SU-DHL-6 (cell line): Measurements from ENCODE around the gene PNP.

ENCODE experiments used
- H2AFZ ChIP-seq: fragments of 200-600 bp; sonication (generic); 2 replicates; pipeline ENCODE4 v1.6.1; 2014; ENCODE audit warnings: low read depth, mild to moderate bottlenecking, moderate library complexity, mixed read lengths, antibody characterized with exemption, low read length; ENCODE audit not compliant: severe bottlenecking
- H3F3A ChIP-seq: fragments of 200-600 bp; shearing (Covaris generic); 2 replicates; pipeline ENCODE4 v1.6.0; 2016; ENCODE audit warnings: antibody characterized with exemption, mild to moderate bottlenecking; ENCODE audit not compliant: insufficient read depth
- H3K27ac ChIP-seq: fragments of 200-600 bp; sonication (generic); 2 replicates; pipeline ENCODE4 v1.5.1; 2016; ENCODE audit warnings: low read depth, mild to moderate bottlenecking, low read length, moderate library complexity, mixed read lengths
- H3K27me3 ChIP-seq: fragments of 200-600 bp; sonication (generic), shearing (Covaris generic); 2 replicates; pipeline ENCODE4 v1.6.0; 2014; ENCODE audit warnings: mild to moderate bottlenecking, low read length
- H3K36me3 ChIP-seq: fragments of 200-600 bp; sonication (generic); 2 replicates; pipeline ENCODE4 v1.6.1; 2014; ENCODE audit warnings: mild to moderate bottlenecking, low read length, mixed read lengths
- H3K4me2 ChIP-seq: fragments of 300-600, 200-600 bp; shearing (Covaris generic), sonication (generic); 2 replicates; pipeline ENCODE4 v1.6.0; 2014; ENCODE audit warnings: low read length, low read depth, mild to moderate bottlenecking; ENCODE audit not compliant: poor library complexity, severe bottlenecking
- H3K4me3 ChIP-seq: fragments of 200-600 bp; sonication (generic); 2 replicates; pipeline ENCODE4 v1.5.1; 2014; ENCODE audit warnings: antibody characterized with exemption, low read length, mild to moderate bottlenecking, mixed read lengths; ENCODE audit not compliant: insufficient read depth, poor library complexity, severe bottlenecking
- H3K79me2 ChIP-seq: fragments of 200-600 bp; sonication (generic); 2 replicates; pipeline ENCODE4 v1.6.1; 2014; ENCODE audit warnings: mild to moderate bottlenecking, low read length, moderate library complexity; ENCODE audit not compliant: insufficient read depth
- H3K9ac ChIP-seq: fragments of 200-600 bp; sonication (generic); 2 replicates; pipeline ENCODE4 v1.7.0; 2014; ENCODE audit warnings: mild to moderate bottlenecking, low read length
- H3K9me2 ChIP-seq: fragments of 200-600 bp; sonication (generic); replicated peaks from 2 replicates; pipeline ENCODE4 v1.6.1; 2014; ENCODE audit warnings: low read length; ENCODE audit not compliant: insufficient read depth
- H3K9me3 ChIP-seq: fragments of 200-600 bp; sonication (generic); 2 replicates; pipeline ENCODE4 v1.6.1; 2014; ENCODE audit warnings: low read length, mixed read lengths; ENCODE audit not compliant: insufficient read depth
- H4K20me1 ChIP-seq: fragments of 200-600 bp; sonication (generic); 2 replicates; pipeline ENCODE4 v1.6.1; 2014; ENCODE audit warnings: low read depth, mild to moderate bottlenecking, antibody characterized with exemption, low read length, moderate library complexity, mixed read lengths
- EZH2phosphoT487 ChIP-seq: fragments of 200-600 bp; sonication (generic), shearing (Covaris generic); conservative IDR thresholded peaks from 2 replicates; pipeline ENCODE4 v1.6.1; 2018; ENCODE audit warnings: mild to moderate bottlenecking, antibody characterized with exemption, low read length, moderate library complexity, mixed read lengths
- TF ChIP-seq, protein P1 (sequence below): fragments of 200-600 bp; sonication (generic); IDR thresholded peaks from one replicate; pipeline ENCODE4 v1.5.1; 2017; ENCODE audit warnings: antibody characterized with exemption, mild to moderate bottlenecking, low read length, moderate library complexity; ENCODE audit not compliant: insufficient read depth, poor library complexity, severe bottlenecking

PNP gene

DNA sequence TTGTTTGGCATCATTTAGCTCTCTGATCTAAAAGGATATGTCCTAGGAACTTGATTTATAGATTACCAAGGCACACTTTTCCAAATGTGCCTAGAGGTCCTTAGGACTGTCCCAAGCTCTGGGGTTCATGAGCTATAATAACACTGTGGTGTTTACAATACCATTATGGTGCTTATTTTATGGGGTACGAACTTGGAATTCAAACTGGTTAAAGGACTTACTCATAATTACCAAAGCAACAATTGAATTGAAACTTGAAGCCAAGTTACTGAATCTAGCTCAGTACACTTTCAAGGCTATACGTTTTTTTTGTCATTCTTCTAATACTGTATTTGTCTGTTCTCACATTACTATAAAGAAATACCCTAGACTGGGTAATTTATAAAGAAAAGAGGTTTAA lies 46.3 kb upstream of the PNP start:
- H3K79me2 ChIP-seq = no peaks in the 10 kb centered on the region
- H3K9me2 ChIP-seq = no peaks in the 10 kb centered on the region
- no peak overlapping the region for H3K4me3 ChIP-seq
- no peaks in the 10 kb centered on the region for H3K27me3 ChIP-seq
- H3K27ac ChIP-seq = no peak overlapping the region
- H3K36me3 ChIP-seq = no peaks in the 10 kb centered on the region
- H3F3A ChIP-seq = no peaks in the 10 kb centered on the region
- H3K9ac ChIP-seq = no peak overlapping the region
- H2AFZ ChIP-seq = no peak overlapping the region
- TF ChIP-seq EZH2phosphoT487 = no peak
- TF ChIP-seq, protein P1, sequence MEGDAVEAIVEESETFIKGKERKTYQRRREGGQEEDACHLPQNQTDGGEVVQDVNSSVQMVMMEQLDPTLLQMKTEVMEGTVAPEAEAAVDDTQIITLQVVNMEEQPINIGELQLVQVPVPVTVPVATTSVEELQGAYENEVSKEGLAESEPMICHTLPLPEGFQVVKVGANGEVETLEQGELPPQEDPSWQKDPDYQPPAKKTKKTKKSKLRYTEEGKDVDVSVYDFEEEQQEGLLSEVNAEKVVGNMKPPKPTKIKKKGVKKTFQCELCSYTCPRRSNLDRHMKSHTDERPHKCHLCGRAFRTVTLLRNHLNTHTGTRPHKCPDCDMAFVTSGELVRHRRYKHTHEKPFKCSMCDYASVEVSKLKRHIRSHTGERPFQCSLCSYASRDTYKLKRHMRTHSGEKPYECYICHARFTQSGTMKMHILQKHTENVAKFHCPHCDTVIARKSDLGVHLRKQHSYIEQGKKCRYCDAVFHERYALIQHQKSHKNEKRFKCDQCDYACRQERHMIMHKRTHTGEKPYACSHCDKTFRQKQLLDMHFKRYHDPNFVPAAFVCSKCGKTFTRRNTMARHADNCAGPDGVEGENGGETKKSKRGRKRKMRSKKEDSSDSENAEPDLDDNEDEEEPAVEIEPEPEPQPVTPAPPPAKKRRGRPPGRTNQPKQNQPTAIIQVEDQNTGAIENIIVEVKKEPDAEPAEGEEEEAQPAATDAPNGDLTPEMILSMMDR = no peak
- H4K20me1 ChIP-seq = no peaks in the 10 kb centered on the region
- H3K4me2 ChIP-seq = no peak overlapping the region
- H3K9me3 ChIP-seq = no peaks in the 10 kb centered on the region

DNA sequence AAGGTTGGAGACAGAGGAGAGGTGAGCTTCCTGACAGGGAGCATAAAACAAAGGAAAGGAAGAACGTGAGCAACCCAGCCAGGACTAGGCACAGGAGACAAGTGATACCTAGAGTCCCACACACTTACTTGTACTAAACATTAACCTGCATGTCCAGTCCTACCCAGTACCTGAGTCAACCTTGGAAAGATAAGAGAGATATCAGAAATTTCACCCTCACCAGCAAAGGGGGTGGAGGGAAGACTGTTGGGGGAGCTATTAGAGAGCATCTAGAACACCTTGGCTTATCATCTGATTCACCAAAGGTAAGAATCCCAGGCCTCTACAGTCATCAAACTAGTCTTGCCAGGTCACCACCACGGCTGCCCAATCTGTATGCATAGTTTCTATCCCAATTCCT lies 44.4 kb upstream of the PNP start:
- H3F3A ChIP-seq = no peaks in the 10 kb centered on the region
- H3K9ac ChIP-seq = no peak overlapping the region
- H3K79me2 ChIP-seq = no peaks in the 10 kb centered on the region
- TF ChIP-seq, protein P1 = no peak
- no peak for TF ChIP-seq EZH2phosphoT487
- no peaks in the 10 kb centered on the region for H3K36me3 ChIP-seq
- no peaks in the 10 kb centered on the region for H3K27me3 ChIP-seq
- H3K4me3 ChIP-seq = no peak overlapping the region
- no peak overlapping the region for H3K27ac ChIP-seq
- no peaks in the 10 kb centered on the region for H3K9me3 ChIP-seq
- H2AFZ ChIP-seq = no peak overlapping the region
- no peak overlapping the region for H3K4me2 ChIP-seq
- no peaks in the 10 kb centered on the region for H4K20me1 ChIP-seq
- no peaks in the 10 kb centered on the region for H3K9me2 ChIP-seq

DNA sequence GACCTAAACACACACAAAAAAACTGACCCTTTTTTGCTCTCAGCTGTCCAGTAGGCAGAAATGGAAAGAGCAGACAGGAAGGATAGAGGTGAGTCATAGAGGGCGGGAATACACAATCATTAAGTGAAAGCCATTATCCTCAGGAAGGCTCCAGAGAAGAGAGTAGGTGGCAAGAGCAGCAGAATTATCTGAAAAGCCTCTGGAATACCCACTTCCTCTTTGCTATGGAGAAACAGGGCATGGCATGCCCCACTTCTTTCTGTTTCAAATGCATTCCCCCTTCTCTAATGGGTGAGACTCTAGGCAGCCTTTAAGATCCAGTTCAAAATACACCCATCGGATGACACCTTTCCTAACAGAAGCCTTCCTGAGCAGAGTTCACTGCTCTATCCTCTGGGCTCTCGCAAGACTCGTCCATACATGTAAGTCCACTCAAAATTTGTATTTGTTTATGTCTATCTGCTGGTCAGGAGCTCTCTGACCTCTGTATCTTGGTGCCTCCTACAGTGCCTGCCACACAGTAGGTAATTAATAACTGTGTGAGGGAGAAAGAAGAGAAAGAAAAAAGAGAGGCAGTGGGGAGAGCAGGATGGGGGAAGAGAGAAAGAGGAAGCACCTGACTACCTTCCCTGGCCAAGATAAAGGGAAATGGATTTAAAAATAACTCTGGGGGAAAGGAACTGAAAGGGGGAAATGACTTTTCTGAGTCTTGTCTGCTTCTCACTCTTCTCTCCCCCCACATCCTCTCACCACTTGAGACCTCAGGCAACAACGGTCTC lies 41.8 kb upstream of the PNP start:
- Histone ChIP-seq H3K9ac (peak overlapping the region; percentile 30), H3K9me3 (no peaks in the 10 kb centered on the region), H3K27ac (no peak overlapping the region), H3K4me2 (peak overlapping the region; percentile 31), H3K36me3 (no peaks in the 10 kb centered on the region), H3F3A (no peaks in the 10 kb centered on the region), H4K20me1 (no peaks in the 10 kb centered on the region), H3K4me3 (no peak overlapping the region), H3K79me2 (no peaks in the 10 kb centered on the region), H3K27me3 (no peaks in the 10 kb centered on the region), H3K9me2 (no peaks in the 10 kb centered on the region), H2AFZ (peak overlapping the region; percentile 65)
- no peak for TF ChIP-seq EZH2phosphoT487
- TF ChIP-seq, protein P1 = no peak
